GM19240 (cell line): ENCODE measurements around the gene SETD5.

ENCODE experiments used
- DNase-seq: peaks from one replicate; pipeline ENCODE4 v3.0.0; 2011; ENCODE audit warnings: low spot score; ENCODE audit not compliant: insufficient read length

SETD5 gene

GRCh38 chr3:9409981-9410854 lies 12.8 kb downstream of the SETD5 start:
- DNase-seq: no peak

GRCh38 chr3:9411302-9411701 lies 13.9 kb downstream of the SETD5 start:
- no peak for DNase-seq

GRCh38 chr3:9412293-9412692 lies 14.9 kb downstream of the SETD5 start:
- no peak for DNase-seq

- DNase-seq: no peak
These were observed 17.4 kb downstream of the SETD5 start for GRCh38 chr3:9414826-9415225.

- no peak for DNase-seq
These were observed 18.2 kb downstream of the SETD5 start for GRCh38 chr3:9415485-9416138.

GRCh38 chr3:9416139-9416780 lies 18.8 kb downstream of the SETD5 start:
- no peak for DNase-seq

GRCh38 chr3:9420850-9421549 lies 23.6 kb downstream of the SETD5 start:
- no peak for DNase-seq

GRCh38 chr3:9422712-9423424 lies 25.5 kb downstream of the SETD5 start:
- DNase-seq: no peak

- DNase-seq: no peak
These were observed 31.0 kb downstream of the SETD5 start for GRCh38 chr3:9428411-9428810.

GRCh38 chr3:9430733-9431132 lies 33.3 kb downstream of the SETD5 start:
- no peak for DNase-seq

- DNase-seq: no peak
These were observed 36.5 kb downstream of the SETD5 start for GRCh38 chr3:9433627-9434521.

GRCh38 chr3:9435316-9435715 lies 37.9 kb downstream of the SETD5 start:
- no peak for DNase-seq

- no peak for DNase-seq
These were observed 41.9 kb downstream of the SETD5 start for GRCh38 chr3:9439331-9439730.

- no peak for DNase-seq
These were observed 44.2 kb downstream of the SETD5 start for GRCh38 chr3:9441501-9442221.

- DNase-seq: no peak
These were observed 50.7 kb downstream of the SETD5 start for GRCh38 chr3:9448071-9448470.

- no peak for DNase-seq
These were observed 51.2 kb downstream of the SETD5 start for GRCh38 chr3:9448643-9449042.

GRCh38 chr3:9450126-9450525 lies 52.7 kb downstream of the SETD5 start:
- DNase-seq: no peak

GRCh38 chr3:9450991-9451390 lies 53.6 kb downstream of the SETD5 start:
- DNase-seq: no peak

- no peak for DNase-seq
These were observed 55.0 kb downstream of the SETD5 start for GRCh38 chr3:9452417-9452816.
